AG04449 (cell line): ENCODE measurements around the gene DMRTA1.
A peak's percentile ranks its signal among the peaks of the same experiment; 100 is the strongest.

Experiments used
- CTCF ChIA-PET: fragments of 350-600 bp; formaldehyde crosslinking; extraction: SDS; loops from one replicate; lab custom pipeline; 2021; ENCODE audit warnings: antibody characterized with exemption; lab: Yijun Ruan, JAX
- POLR2A ChIA-PET: fragments of 400-600, 350-600 bp; formaldehyde crosslinking; extraction: SDS; loops from one replicate; lab custom pipeline; 2020; ENCODE audit warnings: antibody characterized with exemption, inconsistent platforms; lab: Yijun Ruan, JAX
- DNase-seq: peaks from one replicate; pipeline ENCODE4 v3.0.0-alpha.2; 2010; ENCODE audit warnings: low read depth, low spot score
- H3K4me3 ChIP-seq: 2 replicates; pipeline ENCODE4 v1.5.1; 2011; ENCODE audit warnings: low read depth, mild to moderate bottlenecking, control low read depth, low read length
- TF ChIP-seq, protein P1 (sequence below): IDR thresholded peaks from one replicate; pipeline ENCODE4 v1.5.1; 2011; ENCODE audit warnings: mild to moderate bottlenecking, moderate library complexity, low read length, control low read depth, inconsistent platforms; ENCODE audit not compliant: insufficient read depth; ENCODE audit errors: missing control alignments

The DMRTA1 gene

DNA sequence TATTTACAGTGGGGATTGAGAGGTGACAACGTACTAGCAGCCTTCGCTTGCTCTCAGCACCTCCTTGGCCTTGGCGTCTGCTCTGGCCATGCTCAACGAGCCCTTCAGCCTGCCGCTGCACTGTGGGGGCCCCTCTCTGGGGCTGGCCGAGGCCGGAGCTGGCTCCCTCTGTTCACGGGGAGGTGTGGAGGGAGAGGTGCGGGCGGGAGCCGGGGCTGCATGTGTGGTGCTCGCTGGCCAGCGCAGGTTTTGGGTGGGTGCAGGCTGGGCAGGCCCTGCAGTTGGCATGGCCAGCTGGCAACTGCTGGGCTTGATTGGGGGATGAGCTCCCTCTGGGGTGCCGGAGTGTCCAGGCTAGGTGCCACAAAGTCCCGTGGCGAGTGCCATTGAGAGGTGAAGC lies 5.8 kb upstream of the DMRTA1 start:
- no peak overlapping the region for H3K4me3 ChIP-seq
- TF ChIP-seq, protein P1, sequence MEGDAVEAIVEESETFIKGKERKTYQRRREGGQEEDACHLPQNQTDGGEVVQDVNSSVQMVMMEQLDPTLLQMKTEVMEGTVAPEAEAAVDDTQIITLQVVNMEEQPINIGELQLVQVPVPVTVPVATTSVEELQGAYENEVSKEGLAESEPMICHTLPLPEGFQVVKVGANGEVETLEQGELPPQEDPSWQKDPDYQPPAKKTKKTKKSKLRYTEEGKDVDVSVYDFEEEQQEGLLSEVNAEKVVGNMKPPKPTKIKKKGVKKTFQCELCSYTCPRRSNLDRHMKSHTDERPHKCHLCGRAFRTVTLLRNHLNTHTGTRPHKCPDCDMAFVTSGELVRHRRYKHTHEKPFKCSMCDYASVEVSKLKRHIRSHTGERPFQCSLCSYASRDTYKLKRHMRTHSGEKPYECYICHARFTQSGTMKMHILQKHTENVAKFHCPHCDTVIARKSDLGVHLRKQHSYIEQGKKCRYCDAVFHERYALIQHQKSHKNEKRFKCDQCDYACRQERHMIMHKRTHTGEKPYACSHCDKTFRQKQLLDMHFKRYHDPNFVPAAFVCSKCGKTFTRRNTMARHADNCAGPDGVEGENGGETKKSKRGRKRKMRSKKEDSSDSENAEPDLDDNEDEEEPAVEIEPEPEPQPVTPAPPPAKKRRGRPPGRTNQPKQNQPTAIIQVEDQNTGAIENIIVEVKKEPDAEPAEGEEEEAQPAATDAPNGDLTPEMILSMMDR = no peak
- POLR2A ChIA-PET = no interaction called here
- CTCF ChIA-PET = interaction anchor here (3.1 kb wide), 1 partner anchor 11 kb away, joined by 13 read pairs; no protein-coding TSS in a partner anchor
- no peak for DNase-seq

DNA sequence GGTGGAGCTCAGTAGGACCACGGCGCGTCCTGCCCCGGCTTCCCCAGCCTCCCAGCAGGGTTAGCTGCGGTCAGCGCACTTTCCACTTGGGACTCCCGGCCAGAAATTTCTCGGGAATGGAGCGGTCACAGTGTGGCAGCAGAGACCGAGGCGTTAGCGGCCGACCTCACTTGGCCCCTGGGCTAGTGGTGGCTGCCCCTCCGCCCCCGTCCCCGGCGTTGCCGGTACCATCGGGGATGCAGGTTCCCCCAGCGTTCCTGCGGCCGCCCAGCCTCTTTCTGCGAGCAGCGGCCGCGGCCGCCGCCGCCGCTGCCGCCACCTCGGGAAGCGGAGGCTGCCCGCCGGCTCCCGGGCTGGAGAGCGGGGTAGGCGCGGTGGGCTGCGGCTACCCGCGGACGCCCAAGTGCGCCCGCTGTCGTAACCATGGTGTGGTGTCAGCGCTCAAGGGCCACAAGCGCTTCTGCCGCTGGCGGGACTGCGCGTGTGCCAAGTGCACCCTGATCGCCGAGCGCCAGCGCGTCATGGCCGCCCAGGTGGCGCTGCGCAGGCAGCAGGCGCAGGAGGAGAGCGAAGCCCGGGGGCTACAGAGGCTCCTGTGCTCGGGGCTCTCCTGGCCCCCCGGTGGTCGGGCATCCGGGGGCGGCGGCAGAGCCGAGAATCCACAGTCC lies 460 bp downstream of the DMRTA1 start:
- TF ChIP-seq, protein P1 = peak; percentile 12
- DNase-seq = no peak
- ChIA-PET POLR2A (no interaction called here), CTCF (interaction anchor here (1.6 to 2.0 kb wide), 3 partner anchors 140 to 203 kb away, joined by 4 to 8 read pairs (median 8); no protein-coding TSS in a partner anchor)
- H3K4me3 ChIP-seq = peak overlapping the region; percentile 60

DNA sequence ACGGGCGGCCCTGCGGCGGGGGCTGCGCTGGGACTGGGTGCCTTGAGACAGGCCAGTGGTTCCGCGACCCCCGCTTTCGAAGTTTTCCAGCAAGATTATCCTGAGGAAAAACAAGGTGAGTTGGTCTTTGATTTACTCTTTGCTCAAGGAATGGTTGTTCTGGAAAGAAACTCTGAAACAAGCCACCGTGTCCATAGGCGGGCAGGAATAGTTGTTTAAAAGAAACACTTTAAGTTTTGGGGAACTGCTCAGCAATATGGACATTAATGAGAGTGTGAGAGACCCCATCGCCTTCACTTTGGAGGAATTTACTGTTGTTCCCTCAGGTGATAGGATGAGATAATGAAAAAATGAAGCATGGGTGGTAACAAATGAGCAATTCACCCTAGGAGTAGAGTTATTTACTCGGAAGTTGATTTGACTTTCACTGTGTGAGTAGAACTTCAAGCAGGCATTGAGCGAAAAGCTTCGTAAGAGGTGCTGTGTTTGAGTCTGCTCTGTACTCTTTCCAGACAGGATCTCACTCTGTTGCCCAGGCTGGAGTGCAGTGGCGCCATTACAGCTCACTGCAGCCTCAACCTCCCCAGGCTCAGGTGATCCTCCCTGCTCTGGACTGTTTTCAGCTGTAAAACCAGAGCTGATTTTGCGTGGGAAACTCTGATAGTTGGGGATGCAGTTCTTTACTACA lies 1.1 kb downstream of the DMRTA1 start:
- peak overlapping the region; percentile 60 for H3K4me3 ChIP-seq
- TF ChIP-seq, protein P1 = no peak
- ChIA-PET CTCF (interaction anchor here (0.9 to 5.8 kb wide), 4 partner anchors 17 to 636 kb away, joined by 3 to 60 read pairs (median 8); no protein-coding TSS in a partner anchor), POLR2A (no interaction called here)
- DNase-seq = no peak

DNA sequence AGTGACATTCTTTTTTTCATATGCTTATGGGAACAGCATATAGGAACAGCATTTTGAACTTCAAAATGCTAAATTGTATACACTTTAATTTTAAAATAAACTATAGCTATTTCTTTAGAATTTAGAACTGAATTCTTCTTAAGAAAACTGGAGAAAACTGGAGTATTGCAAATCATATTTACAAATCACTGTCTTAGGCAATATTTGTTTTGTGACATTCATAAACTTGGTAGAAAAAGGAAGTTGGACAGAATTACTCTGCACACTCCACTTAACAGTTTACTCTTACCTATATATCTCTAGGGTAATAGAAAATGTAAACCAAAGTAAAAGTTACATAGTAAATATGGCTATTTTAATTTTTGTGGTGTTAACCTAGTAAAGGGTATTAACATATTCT lies 3.1 kb downstream of the DMRTA1 start:
- ChIA-PET POLR2A (no interaction called here), CTCF (interaction anchor here (0.8 to 5.8 kb wide), 5 partner anchors 143 to 638 kb away, joined by 3 to 60 read pairs (median 4); no protein-coding TSS in a partner anchor)
- no peak overlapping the region for H3K4me3 ChIP-seq
- no peak for DNase-seq
- TF ChIP-seq, protein P1 = no peak

DNA sequence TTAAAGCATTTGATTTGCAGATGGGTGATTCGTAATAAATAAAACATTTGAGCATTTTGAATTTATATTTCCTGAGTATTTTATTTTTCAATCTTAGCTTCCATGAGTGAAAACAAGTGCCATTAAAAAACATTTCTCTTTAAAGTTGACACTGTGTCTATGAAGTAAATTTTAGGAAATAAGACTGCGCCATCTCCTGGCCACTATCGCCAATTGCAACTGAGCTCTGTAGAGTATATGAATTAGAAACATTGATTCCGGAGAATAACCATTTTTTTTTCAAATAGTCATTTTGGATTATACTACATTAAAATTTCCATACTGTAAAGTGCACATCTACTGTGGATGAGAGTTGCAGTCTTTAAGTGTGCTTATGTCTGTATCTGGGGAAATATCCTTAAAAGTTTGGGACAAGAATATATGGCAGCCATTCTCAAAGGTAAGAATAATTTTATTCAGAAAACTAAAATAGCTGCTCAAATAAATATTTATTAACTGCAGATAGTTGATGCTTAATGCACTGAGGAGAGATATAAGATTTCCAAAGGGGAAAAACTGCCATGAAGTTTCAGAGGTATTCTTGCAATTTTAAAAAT lies 5.9 kb downstream of the DMRTA1 start:
- no peak overlapping the region for H3K4me3 ChIP-seq
- no peak for DNase-seq
- ChIA-PET CTCF (interaction anchor here (0.7 to 5.8 kb wide), 26 partner anchors 8 to 1200 kb away, joined by 3 to 68 read pairs (median 4); no protein-coding TSS in a partner anchor), POLR2A (no interaction called here)
- TF ChIP-seq, protein P1 = peak; percentile 48
